DOHH2 (cell line): ENCODE data around the gene RIMS1.

ENCODE experiments used
- CTCF ChIP-seq: fragments of 200-600 bp; sonication (generic); IDR thresholded peaks from one replicate; pipeline ENCODE4 v1.5.1; 2014; ENCODE audit warnings: antibody characterized with exemption, mild to moderate bottlenecking, low read depth, low read length; ENCODE audit not compliant: poor library complexity, severe bottlenecking
- EZH2phosphoT487 ChIP-seq: fragments of 200-600 bp; sonication (generic); IDR thresholded peaks from 2 replicates; pipeline ENCODE4 v1.6.1; 2017; ENCODE audit warnings: borderline replicate concordance, mild to moderate bottlenecking, antibody characterized with exemption, low read length, moderate library complexity, mixed read lengths

- TF ChIP-seq CTCF: no peak
- no peak for TF ChIP-seq EZH2phosphoT487
These were observed 265.4 kb downstream of the RIMS1 start for GRCh38 chr6:72151742-72152141.
